CD4-positive, CD25-positive, alpha-beta regulatory T cell (primary cell): ENCODE data around the gene YTHDF1. TPM values are rescaled to one million over a fixed set of nuclear protein-coding genes. Genes with fewer than 3 reads are reported as not detected.
"Not testable (repeated sequence)": the region's sequence is repeated elsewhere in the genome, so short reads cannot be mapped to it uniquely, and the experiment has no call there.

Experiments used
- ATAC-seq, 2 donors: fragments of 150-1000 bp; cut with Tn5 transposase; one replicate each; pipeline ENCODE4 v1.10.0; 2021; ENCODE audit warnings: low read depth in 2 of 2, moderate number of reproducible peaks in 2 of 2, moderate library complexity in 1 of 2
- DNase-seq, 3 donors: peaks; one replicate each; pipeline versions ENCODE4 v3.0.0 to v3.0.0-alpha.2; 2012 to 2022; ENCODE audit warnings: mixed read lengths in 1 of 3
- H3K27ac ChIP-seq: one replicate; pipeline ENCODE4 v1.7.0; 2013; ENCODE audit warnings: mild to moderate bottlenecking, low read length; ENCODE audit not compliant: insufficient read depth, poor library complexity, severe bottlenecking
- H3K27me3 ChIP-seq: one replicate; pipeline ENCODE4 v1.7.0; 2013; ENCODE audit warnings: low read length; ENCODE audit not compliant: control insufficient read depth, insufficient read depth
- H3K36me3 ChIP-seq: one replicate; pipeline ENCODE4 v1.7.0; 2013; ENCODE audit warnings: mild to moderate bottlenecking, low read length, moderate library complexity; ENCODE audit not compliant: control insufficient read depth, insufficient read depth
- H3K4me1 ChIP-seq: 2 replicates; pipeline ENCODE4 v1.7.0; 2013; ENCODE audit warnings: mild to moderate bottlenecking, low read length; ENCODE audit not compliant: insufficient read depth, control insufficient read depth, poor library complexity, severe bottlenecking
- H3K4me3 ChIP-seq: one replicate; pipeline ENCODE4 v1.7.0; 2013; ENCODE audit warnings: low read depth, mild to moderate bottlenecking, low read length, moderate library complexity
- H3K9me3 ChIP-seq, 2 experiments: 1 replicate in 1 of 2; 2 replicates in 1 of 2; pipeline ENCODE4 v1.7.0; 2013; ENCODE audit warnings: low read length in 2 of 2, mild to moderate bottlenecking in 1 of 2, moderate library complexity in 1 of 2; ENCODE audit not compliant: control insufficient read depth in 2 of 2
- H3K27ac Mint-ChIP-seq, 3 donors: one replicate each; pipeline ENCODE4 v1.8.0; 2020 to 2022; ENCODE audit warnings: mild to moderate bottlenecking in 3 of 3, mixed read lengths in 3 of 3, moderate library complexity in 2 of 3
- H3K27me3 Mint-ChIP-seq: one replicate; pipeline ENCODE4 v1.8.0; 2022; ENCODE audit warnings: mild to moderate bottlenecking, mixed read lengths
- H3K36me3 Mint-ChIP-seq: one replicate; pipeline ENCODE4 v1.8.0; 2020; ENCODE audit warnings: mixed read lengths
- H3K4me1 Mint-ChIP-seq, 4 donors: one replicate each; pipeline ENCODE4 v1.8.0; 2020 to 2022; ENCODE audit warnings: mixed read lengths in 4 of 4, mild to moderate bottlenecking in 1 of 4
- H3K4me3 Mint-ChIP-seq, 4 donors: one replicate each; pipeline ENCODE4 v1.8.0; 2020 to 2022; ENCODE audit warnings: mild to moderate bottlenecking in 4 of 4, mixed read lengths in 4 of 4, moderate library complexity in 3 of 4
- H3K9me3 Mint-ChIP-seq, 7 donors: one replicate each; pipeline ENCODE4 v1.8.0; 2020 to 2022; ENCODE audit warnings: mixed read lengths in 7 of 7, mild to moderate bottlenecking in 3 of 7, moderate library complexity in 2 of 7
- polyA plus RNA-seq, 4 donors: library from polyadenylated mRNA; unstranded; fragments of 300-500 nt; fragmentation: Illumina TruSeq; gene quantifications; one replicate each; pipeline ENCODE4 v1.2.3, GENCODE V29; 2021
- total RNA-seq: library from RNA; stranded (reverse); gene quantifications from one replicate; pipeline ENCODE4 v1.2.3, GENCODE V29; 2022

Gene YTHDF1
- total and polyA plus RNA-seq, 5 donors from 2014 or later = 28.5 to 38.4 (median 33.5) TPM

- no peaks in the 10 kb centered on the region for H3K36me3 Mint-ChIP-seq
- no peak overlapping the region for H3K27ac Mint-ChIP-seq
- H3K4me1 Mint-ChIP-seq = peaks cover 0 to 3% (median 0%) of the 10 kb centered on the region in 4 donors
- Histone ChIP-seq H3K9me3 (no peaks in the 10 kb centered on the region), H3K36me3 (no peaks in the 10 kb centered on the region), H3K4me3 (no peak overlapping the region), H3K27ac (no peak overlapping the region), H3K27me3 (no peaks in the 10 kb centered on the region), H3K4me1 (no peaks in the 10 kb centered on the region)
- DNase-seq (no peak), ATAC-seq (no peak)
- peaks cover 0 to 2% (median 0%) of the 10 kb centered on the region in 7 donors for H3K9me3 Mint-ChIP-seq
- H3K4me3 Mint-ChIP-seq = no peak overlapping the region
- peaks cover 12% of the 10 kb centered on the region for H3K27me3 Mint-ChIP-seq
Measured at GRCh38 chr20:63158352-63158751, 57.6 kb downstream of the YTHDF1 start.

GRCh38 chr20:63157431-63157830, 58.5 kb downstream of the YTHDF1 start:
- H3K9me3 ChIP-seq, H3K27ac Mint-ChIP-seq, H3K36me3 ChIP-seq, H3K4me1 ChIP-seq, H3K27ac ChIP-seq, ATAC-seq, DNase-seq, H3K36me3 Mint-ChIP-seq, H3K9me3 Mint-ChIP-seq, H3K27me3 ChIP-seq, H3K4me1 Mint-ChIP-seq, H3K4me3 ChIP-seq, H3K4me3 Mint-ChIP-seq: not testable (repeated sequence)
- H3K27me3 Mint-ChIP-seq = peaks cover 12% of the 10 kb centered on the region

- Histone ChIP-seq H3K9me3 (no peaks in the 10 kb centered on the region), H3K27me3 (no peaks in the 10 kb centered on the region), H3K4me1 (no peaks in the 10 kb centered on the region), H3K27ac (no peak overlapping the region), H3K36me3 (no peaks in the 10 kb centered on the region), H3K4me3 (no peak overlapping the region)
- ATAC-seq (no peak), DNase-seq (no peak)
- no peaks in the 10 kb centered on the region for H3K36me3 Mint-ChIP-seq
- H3K27me3 Mint-ChIP-seq = peaks cover 12% of the 10 kb centered on the region
- H3K4me1 Mint-ChIP-seq = peaks cover 0 to 3% (median 0%) of the 10 kb centered on the region in 4 donors
- H3K9me3 Mint-ChIP-seq = peaks cover 0 to 2% (median 0%) of the 10 kb centered on the region in 7 donors
- H3K27ac Mint-ChIP-seq = no peak overlapping the region
- no peak overlapping the region for H3K4me3 Mint-ChIP-seq
Measured at GRCh38 chr20:63156221-63156671, 59.7 kb downstream of the YTHDF1 start.

- Mint-ChIP-seq H3K27ac (no peak overlapping the region), H3K9me3 (peaks cover 0 to 2% (median 0%) of the 10 kb centered on the region in 7 donors), H3K4me3 (no peak overlapping the region), H3K36me3 (no peaks in the 10 kb centered on the region), H3K4me1 (peaks cover 0 to 3% (median 0%) of the 10 kb centered on the region in 4 donors), H3K27me3 (peaks cover 12% of the 10 kb centered on the region)
- Histone ChIP-seq H3K4me1 (no peaks in the 10 kb centered on the region), H3K27me3 (no peaks in the 10 kb centered on the region), H3K27ac (no peak overlapping the region), H3K4me3 (no peak overlapping the region), H3K9me3 (no peaks in the 10 kb centered on the region), H3K36me3 (no peaks in the 10 kb centered on the region)
- no peak for DNase-seq
- ATAC-seq = no peak
Measured at GRCh38 chr20:63155266-63156165, 60.4 kb downstream of the YTHDF1 start.

- H3K27me3 Mint-ChIP-seq = peaks cover 16% of the 10 kb centered on the region
- H3K4me1 Mint-ChIP-seq = peaks cover 0 to 3% (median 0%) of the 10 kb centered on the region in 4 donors
- peaks cover 0 to 2% (median 0%) of the 10 kb centered on the region in 7 donors for H3K9me3 Mint-ChIP-seq
- ATAC-seq (no peak), DNase-seq (no peak)
- H3K36me3 Mint-ChIP-seq = no peaks in the 10 kb centered on the region
- Histone ChIP-seq H3K9me3 (no peaks in the 10 kb centered on the region), H3K27me3 (no peaks in the 10 kb centered on the region), H3K4me3 (no peak overlapping the region), H3K36me3 (no peaks in the 10 kb centered on the region), H3K27ac (no peak overlapping the region), H3K4me1 (no peaks in the 10 kb centered on the region)
- H3K4me3 Mint-ChIP-seq = no peak overlapping the region
- H3K27ac Mint-ChIP-seq = no peak overlapping the region
Measured at GRCh38 chr20:63154395-63154794, 61.5 kb downstream of the YTHDF1 start.

GRCh38 chr20:63153254-63154221, 62.4 kb downstream of the YTHDF1 start:
- no peak overlapping the region for H3K4me3 ChIP-seq
- Mint-ChIP-seq H3K9me3 (peaks cover 0 to 3% (median under 1%) of the 10 kb centered on the region in 7 donors), H3K4me1 (peaks cover 0 to 3% (median 0%) of the 10 kb centered on the region in 4 donors), H3K4me3 (no peak overlapping the region), H3K36me3 (no peaks in the 10 kb centered on the region), H3K27ac (no peak overlapping the region), H3K27me3 (peaks cover 20% of the 10 kb centered on the region)
- no peaks in the 10 kb centered on the region for H3K27me3 ChIP-seq
- no peak for ATAC-seq
- peaks cover 0 to 5% of the 10 kb centered on the region in 2 experiments for H3K9me3 ChIP-seq
- H3K27ac ChIP-seq = no peak overlapping the region
- DNase-seq = no peak
- H3K36me3 ChIP-seq = no peaks in the 10 kb centered on the region
- H3K4me1 ChIP-seq = no peaks in the 10 kb centered on the region

- ATAC-seq (no peak), DNase-seq (no peak)
- peaks cover 5 to 13% of the 10 kb centered on the region in 2 experiments for H3K9me3 ChIP-seq
- no peak overlapping the region for H3K27ac Mint-ChIP-seq
- no peaks in the 10 kb centered on the region for H3K36me3 Mint-ChIP-seq
- no peaks in the 10 kb centered on the region for H3K4me1 ChIP-seq
- H3K4me3 Mint-ChIP-seq = no peak overlapping the region
- peaks cover 0 to 3% (median 0%) of the 10 kb centered on the region in 4 donors for H3K4me1 Mint-ChIP-seq
- no peak overlapping the region for H3K4me3 ChIP-seq
- H3K36me3 ChIP-seq = no peaks in the 10 kb centered on the region
- H3K27me3 ChIP-seq = peaks cover under 1% of the 10 kb centered on the region
- peaks cover 20% of the 10 kb centered on the region for H3K27me3 Mint-ChIP-seq
- peaks cover 0 to 12% (median 7%) of the 10 kb centered on the region in 7 donors for H3K9me3 Mint-ChIP-seq
- no peak overlapping the region for H3K27ac ChIP-seq
Measured at GRCh38 chr20:63152322-63153253, 63.3 kb downstream of the YTHDF1 start.
